GM18505 (cell line): ENCODE results near the gene RERG.

Source experiments
- ATAC-seq: cut with Tn5 transposase; IDR thresholded peaks from one replicate; pipeline ENCODE4 v1.9.1; 2021; ENCODE audit not compliant: unreplicated experiment
- POLR2A ChIP-seq: IDR thresholded peaks from 4 replicates; pipeline ENCODE4 v1.6.1; 2011; ENCODE audit warnings: borderline replicate concordance; ENCODE audit not compliant: insufficient read depth, insufficient read length; ENCODE audit errors: extremely low read depth

The RERG gene

GRCh38 chr12:15193946-15194345 lies 27.3 kb downstream of the RERG start:
- no peak for TF ChIP-seq POLR2A
- no peak for ATAC-seq

DNA sequence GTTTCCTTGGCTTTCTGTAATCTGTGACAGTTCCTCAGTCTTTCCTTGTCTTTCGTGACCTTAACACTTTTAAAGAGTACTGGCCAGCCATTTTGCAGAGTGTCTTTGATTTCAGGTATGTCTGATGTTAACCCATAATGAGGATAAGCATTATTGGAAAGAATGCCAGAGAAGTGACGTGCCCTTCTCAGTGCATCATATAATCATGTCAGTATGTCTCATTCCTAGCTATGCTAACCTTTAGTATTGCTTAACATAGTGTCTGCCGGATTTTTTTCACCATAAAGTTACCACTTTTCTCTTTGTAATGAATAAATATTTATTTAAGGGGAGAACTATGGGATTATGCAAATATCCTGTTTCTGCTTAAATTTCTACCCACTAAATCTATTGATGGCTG lies 28.5 kb downstream of the RERG start:
- TF ChIP-seq POLR2A = no peak
- ATAC-seq = no peak

GRCh38 chr12:15188127-15188526 lies 33.1 kb downstream of the RERG start:
- no peak for TF ChIP-seq POLR2A
- no peak for ATAC-seq

GRCh38 chr12:15186597-15186996 lies 34.6 kb downstream of the RERG start:
- TF ChIP-seq POLR2A = no peak
- no peak for ATAC-seq

DNA sequence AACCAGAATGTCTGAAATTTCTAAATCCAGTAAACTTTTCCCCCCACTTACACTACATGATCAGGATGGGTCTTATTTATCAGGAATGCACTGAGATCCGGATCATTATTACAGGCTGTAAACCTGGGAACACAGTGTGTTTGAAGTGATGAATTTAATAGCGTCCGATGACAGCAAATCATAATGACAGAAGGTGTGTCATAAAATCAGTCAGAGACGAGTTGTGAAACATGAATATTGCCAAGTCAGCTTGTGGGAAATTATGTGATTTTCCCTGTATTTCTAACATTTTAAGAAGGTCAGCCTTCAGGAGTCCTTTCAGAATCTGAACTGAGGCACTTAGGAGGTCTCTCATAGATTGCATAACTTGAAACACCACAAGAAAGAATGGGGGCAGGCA lies 36.7 kb downstream of the RERG start:
- TF ChIP-seq POLR2A = no peak
- ATAC-seq = no peak

DNA sequence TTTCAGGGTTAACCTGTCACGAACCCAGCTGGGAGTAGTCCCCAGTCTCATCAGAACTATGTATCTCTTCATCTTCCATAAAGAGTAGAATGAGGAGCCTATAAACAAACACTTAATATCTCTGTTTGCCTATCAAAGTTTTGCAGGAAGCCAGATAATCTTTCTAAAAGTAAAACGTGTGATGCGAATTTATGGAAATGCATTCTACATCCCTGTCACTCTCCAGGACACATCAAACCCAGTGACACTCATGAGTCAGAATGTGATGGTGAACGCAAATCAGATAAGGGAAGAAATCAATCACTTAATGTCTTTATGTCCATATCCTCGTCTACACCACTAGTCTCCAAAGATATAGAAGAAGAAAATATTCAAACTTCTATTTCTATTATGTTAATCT lies 37.4 kb downstream of the RERG start:
- no peak for TF ChIP-seq POLR2A
- no peak for ATAC-seq

GRCh38 chr12:15181017-15181683 lies 40.1 kb downstream of the RERG start:
- ATAC-seq = no peak
- no peak for TF ChIP-seq POLR2A

DNA sequence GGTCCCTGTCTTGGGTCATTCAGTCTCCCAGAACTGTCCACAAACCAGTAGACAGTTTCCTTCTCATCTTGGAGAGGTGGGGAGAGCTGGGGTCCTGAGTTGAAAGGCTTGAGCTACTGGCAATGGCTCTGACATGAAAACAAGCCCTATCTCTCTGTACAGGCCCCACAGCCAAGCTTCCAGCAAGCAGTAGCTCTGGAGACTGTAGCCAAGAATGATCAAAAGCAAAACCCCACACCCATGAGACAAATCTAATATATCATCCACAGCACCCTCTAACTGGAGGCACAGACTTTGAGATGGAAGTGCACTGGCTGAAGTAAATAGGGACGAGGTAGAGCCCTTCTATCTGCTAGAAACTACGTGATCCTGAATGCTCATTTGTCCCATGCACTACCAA lies 40.9 kb downstream of the RERG start:
- TF ChIP-seq POLR2A = no peak
- ATAC-seq = no peak

DNA sequence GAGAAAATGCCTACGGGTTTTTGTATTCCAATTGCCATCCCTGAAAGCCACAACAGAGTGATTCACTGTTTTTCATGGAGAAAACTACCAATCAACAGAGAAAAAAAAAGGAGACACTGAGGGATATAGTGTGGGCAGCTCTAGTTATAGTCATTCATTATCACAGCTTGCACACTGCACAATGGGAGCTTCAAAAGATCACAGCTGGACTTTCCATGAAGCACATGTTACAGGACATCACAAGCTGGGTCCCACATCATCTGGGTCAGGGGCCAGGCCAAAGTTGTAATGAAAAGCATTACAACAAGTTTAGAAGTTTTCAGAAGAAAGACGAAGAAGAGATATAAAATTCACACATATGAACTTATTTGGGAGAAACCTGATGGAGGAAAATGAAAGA lies 41.5 kb downstream of the RERG start:
- TF ChIP-seq POLR2A = no peak
- ATAC-seq = no peak

GRCh38 chr12:15173142-15173541 lies 48.1 kb downstream of the RERG start:
- ATAC-seq = no peak
- no peak for TF ChIP-seq POLR2A

- ATAC-seq = no peak
- TF ChIP-seq POLR2A = no peak
Measured at GRCh38 chr12:15172060-15172822, 49.0 kb downstream of the RERG start.

DNA sequence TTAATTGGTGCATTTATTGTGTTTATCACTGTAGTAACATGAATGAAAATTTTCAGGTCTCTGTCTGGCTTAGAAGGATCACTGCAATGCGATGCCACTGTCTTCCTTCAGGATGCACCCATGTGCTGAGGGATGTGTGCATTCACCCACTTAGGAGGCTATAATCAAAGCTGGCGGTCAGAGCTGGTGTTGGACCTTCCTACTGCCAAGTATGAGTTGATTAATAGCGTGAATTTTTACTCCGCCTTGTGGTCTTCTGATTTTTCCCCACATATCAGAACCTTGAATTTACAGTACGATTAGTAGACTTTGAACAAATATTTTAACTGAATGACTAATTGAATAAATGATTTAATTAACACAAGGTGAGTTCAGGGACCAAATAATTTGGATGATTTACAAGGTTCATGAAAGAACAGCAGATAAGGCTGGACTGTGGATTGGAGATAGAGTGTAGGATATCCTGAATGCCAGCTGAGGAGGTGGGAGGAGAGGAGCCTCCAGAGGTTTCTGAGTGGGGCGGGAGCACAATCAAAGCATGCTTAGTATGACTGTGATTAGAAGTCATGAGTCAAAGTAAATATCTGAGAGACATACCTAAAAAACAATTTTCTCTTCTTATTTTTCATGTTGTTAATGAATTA lies 50.1 kb downstream of the RERG start:
- ATAC-seq = no peak
- no peak for TF ChIP-seq POLR2A

GRCh38 chr12:15168026-15168678 lies 53.1 kb downstream of the RERG start:
- no peak for ATAC-seq
- no peak for TF ChIP-seq POLR2A
